Psoas muscle (tissue), 8 donors: ENCODE data around the gene STAT3. TPM values are rescaled to one million over a fixed set of nuclear protein-coding genes. Genes with fewer than 3 reads are reported as not detected.

Experiments
- ATAC-seq, 4 donors: fragments of 200-7000 bp; cut with Tn5 transposase; one replicate each; pipeline ENCODE4 v1.9.1; 2020; ENCODE audit warnings: moderate library complexity in 3 of 4, mild to moderate bottlenecking in 2 of 4
- DNase-seq, 2 donors: peaks; one replicate each; pipeline ENCODE4 v3.0.0-alpha.2; 2020
- H3K27ac ChIP-seq: fragments of 200-600 bp; one replicate; pipeline ENCODE4 v1.8.0; 2022
- H3K27me3 ChIP-seq, 3 donors: fragments of 200-600 bp in 1 of 3; one replicate each; pipeline versions ENCODE4 v1.6.1 to v1.8.0; 2013 to 2022; ENCODE audit warnings: low read length in 2 of 3, mild to moderate bottlenecking in 2 of 3, moderate library complexity in 1 of 3; ENCODE audit not compliant: insufficient read depth in 3 of 3
- H3K36me3 ChIP-seq, 2 donors: fragments of 200-600 bp in 1 of 2; one replicate each; pipeline versions ENCODE4 v1.6.1 to v1.8.0; 2013 to 2022; ENCODE audit warnings: low read depth in 1 of 2, mild to moderate bottlenecking in 1 of 2, moderate library complexity in 1 of 2; ENCODE audit not compliant: insufficient read depth in 1 of 2
- H3K4me1 ChIP-seq: fragments of 200-600 bp; one replicate; pipeline ENCODE4 v1.8.0; 2022
- H3K4me3 ChIP-seq: fragments of 200-600 bp; one replicate; pipeline ENCODE4 v1.8.0; 2022; ENCODE audit warnings: mild to moderate bottlenecking
- H3K9me3 ChIP-seq: fragments of 200-600 bp; one replicate; pipeline ENCODE4 v1.8.0; 2022
- CTCF ChIP-seq: fragments of 200-600 bp; IDR thresholded peaks from one replicate; pipeline ENCODE4 v1.8.0; 2022; ENCODE audit warnings: antibody characterized with exemption
- WGBS, 3 donors: extraction: QIAGEN DNeasy Blood & Tissue Kit; methylation state at CpG; one replicate each; pipeline versions ENCODE4 v1.1.6 to v1.1.7; 2013; 5-methylcytosine and 5-hydroxymethylcytosine counted together
- intact Hi-C, 2 donors: fragments of 100-400 bp; cut with DNase I; formaldehyde crosslinking; loops; one replicate each; pipeline versions ENCODE4 v1.11.0 to v1.14.2; 2022
- polyA plus RNA-seq, 3 donors: library from polyadenylated mRNA; stranded (reverse); fragments of 200-250 nt; gene quantifications; one replicate each; pipeline ENCODE4 v1.2.3, GENCODE V29; 2013
- total RNA-seq, 4 donors: library from RNA; stranded (reverse); fragmentation: NEBNext Ultra II Directional in 2 of 4; extraction: Animal tissue kit (Norgen Biotek cat#: 25700) in 2 of 4; gene quantifications; one replicate each; pipeline versions ENCODE4 v1.2.1 to v1.2.4, GENCODE V29; 2021 to 2023
- donor health status: healthy with polysubstance abuse.
- donor health status: DM: no; HTN: no; CAD: no; lungs with moderate emphysema.
- donor health status: Bipolar disorder and iron deficiency.
- donor health status: healthy.
- donor health status: DM: yes; HTN: yes; CAD: no.
- donor health status: DM: no; HTN: no; CAD: no.
- donor health status: DM: no; HTN: no; CAD: no.
- donor health status: DM: yes; HTN: yes; CAD: no.

The STAT3 gene
- total and polyA plus RNA-seq, 7 donors: 67.3 to 279 (median 111) TPM

GRCh38 chr17:42329025-42329976 lies 58.9 kb downstream of the STAT3 start:
- Histone ChIP-seq H3K36me3 (peaks cover 20 to 100% of the 10 kb centered on the region in 2 donors), H3K9me3 (no peaks in the 10 kb centered on the region), H3K27me3 (no peaks in the 10 kb centered on the region), H3K4me1 (peaks cover 19% of the 10 kb centered on the region), H3K4me3 (no peak overlapping the region), H3K27ac (peak overlapping the region; percentile 56)
- TF ChIP-seq CTCF: no peak
- no peak for DNase-seq
- 28 to 37% (median 33%) methylated on average over 11 of the region's 11 CpGs for WGBS, 3 donors
- intact Hi-C loops: no loop called here
- peak in 3 of 4 donors; percentile 38 to 60 (median 57) for ATAC-seq

DNA sequence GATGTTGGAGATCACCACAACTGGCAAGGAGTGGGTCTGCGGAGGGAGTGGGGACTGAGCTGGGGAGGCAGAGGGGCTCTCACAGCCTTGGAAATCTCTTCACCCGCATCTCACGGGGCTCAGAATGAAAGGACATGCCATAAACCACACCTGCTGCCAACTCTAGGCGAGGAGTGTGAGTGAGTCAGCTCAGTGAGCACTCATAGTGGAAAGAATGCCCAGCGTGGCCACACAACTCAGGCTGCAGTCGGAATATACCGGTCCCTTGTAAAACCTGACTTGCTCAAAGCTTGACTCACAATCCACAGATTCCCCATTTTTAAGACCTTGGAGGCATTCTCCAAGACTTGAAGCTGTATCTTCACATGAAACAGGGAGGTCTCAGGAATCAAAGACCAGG lies 63.2 kb downstream of the STAT3 start:
- H3K4me3 ChIP-seq: no peak overlapping the region
- ATAC-seq: peak; percentile 83 to 88 (median 84)
- intact Hi-C loops: no loop called here

GRCh38 chr17:42323268-42323773 lies 64.9 kb downstream of the STAT3 start:
- intact Hi-C loops: loop anchor here (1.0 to 5.0 kb wide), 4 partner anchors 80 to 204 kb away; no protein-coding TSS in a partner anchor
- H3K27ac ChIP-seq: peak overlapping the region; percentile 67
- no peak for TF ChIP-seq CTCF
- no peaks in the 10 kb centered on the region for H3K27me3 ChIP-seq
- no peaks in the 10 kb centered on the region for H3K9me3 ChIP-seq
- no peak for DNase-seq
- H3K4me1 ChIP-seq: peaks cover 6% of the 10 kb centered on the region
- no peak for ATAC-seq
- WGBS, 3 donors: 75 to 88% (median 85%) methylated on average over 5 of the region's 5 CpGs
- no peak overlapping the region for H3K4me3 ChIP-seq
- peaks cover 3 to 99% of the 10 kb centered on the region in 2 donors for H3K36me3 ChIP-seq

More for the DNA sequence above, 63.2 kb downstream of the STAT3 start:
- H3K27ac ChIP-seq: peak overlapping the region; percentile 67
- no peak for TF ChIP-seq CTCF
- H3K36me3 ChIP-seq: peaks cover 6 to 99% of the 10 kb centered on the region in 2 donors
- H3K4me1 ChIP-seq: peaks cover 23% of the 10 kb centered on the region
- WGBS, 3 donors: 31 to 43% (median 39%) methylated on average over 7 of the region's 7 CpGs
- H3K27me3 ChIP-seq: no peaks in the 10 kb centered on the region
- no peaks in the 10 kb centered on the region for H3K9me3 ChIP-seq
- peak; percentile 40 to 74 for DNase-seq

GRCh38 chr17:42322382-42323267 lies 65.6 kb downstream of the STAT3 start:
- DNase-seq: peak; percentile 91 to 96
- no peak overlapping the region for H3K27ac ChIP-seq
- peaks cover 3 to 99% of the 10 kb centered on the region in 2 donors for H3K36me3 ChIP-seq
- TF ChIP-seq CTCF: peak; percentile 99
- WGBS, 3 donors: 37 to 47% (median 44%) methylated on average over 10 of the region's 10 CpGs
- no peaks in the 10 kb centered on the region for H3K27me3 ChIP-seq
- peak; percentile 82 to 91 (median 86) for ATAC-seq
- no peak overlapping the region for H3K4me3 ChIP-seq
- H3K4me1 ChIP-seq: peaks cover 5% of the 10 kb centered on the region
- no peaks in the 10 kb centered on the region for H3K9me3 ChIP-seq
- intact Hi-C loops: loop anchor here (1.0 to 5.0 kb wide), 5 partner anchors 81 to 205 kb away; no protein-coding TSS in a partner anchor
